Fibroblast of skin of abdomen (primary cell): ENCODE measurements around the gene DRC7.

Experiments used
- DNase-seq: peaks from one replicate; pipeline ENCODE4 v3.0.0-alpha.2; 2013

The DRC7 gene

GRCh38 chr16:57752203-57752580 lies 57.6 kb downstream of the DRC7 start:
- DNase-seq: no peak

GRCh38 chr16:57752581-57753447 lies 58.2 kb downstream of the DRC7 start:
- no peak for DNase-seq

- no peak for DNase-seq
Observed at GRCh38 chr16:57753448-57754353, 59.1 kb downstream of the DRC7 start.

GRCh38 chr16:57754354-57755060 lies 59.9 kb downstream of the DRC7 start:
- no peak for DNase-seq

GRCh38 chr16:57755061-57755684 lies 60.6 kb downstream of the DRC7 start:
- DNase-seq: no peak

GRCh38 chr16:57755726-57756423 lies 61.3 kb downstream of the DRC7 start:
- no peak for DNase-seq

GRCh38 chr16:57756424-57757325 lies 62.1 kb downstream of the DRC7 start:
- no peak for DNase-seq

- DNase-seq: peak; percentile 56
Observed at GRCh38 chr16:57757326-57757786, 62.8 kb downstream of the DRC7 start.

- no peak for DNase-seq
Observed at GRCh38 chr16:57757883-57758282, 63.3 kb downstream of the DRC7 start.

- no peak for DNase-seq
Observed at GRCh38 chr16:57758331-57759117, 63.9 kb downstream of the DRC7 start.

GRCh38 chr16:57759131-57759530 lies 64.5 kb downstream of the DRC7 start:
- no peak for DNase-seq

- no peak for DNase-seq
Observed at GRCh38 chr16:57759541-57760356, 65.1 kb downstream of the DRC7 start.

- no peak for DNase-seq
Observed at GRCh38 chr16:57760357-57761160, 66.0 kb downstream of the DRC7 start.

GRCh38 chr16:57761301-57761700 lies 66.7 kb downstream of the DRC7 start:
- DNase-seq: no peak

- no peak for DNase-seq
Observed at GRCh38 chr16:57761957-57762356, 67.4 kb downstream of the DRC7 start.

- no peak for DNase-seq
Observed at GRCh38 chr16:57762365-57763040, 67.9 kb downstream of the DRC7 start.

- DNase-seq: no peak
Observed at GRCh38 chr16:57763285-57764005, 68.8 kb downstream of the DRC7 start.
